H9 (cell line): ENCODE measurements around the gene YWHAQ. TPM values are rescaled to one million over a fixed set of nuclear protein-coding genes. Genes with fewer than 3 reads are reported as not detected.

ENCODE experiments used
- DNase-seq: peaks from one replicate; pipeline ENCODE4 v3.0.0-alpha.2; 2017
- H2AFZ ChIP-seq: one replicate; pipeline ENCODE4 v1.6.1; 2013; ENCODE audit warnings: mild to moderate bottlenecking, low read length, control low read depth, moderate library complexity
- H2AK5ac ChIP-seq: 2 replicates; pipeline ENCODE4 v1.6.1; 2013; ENCODE audit warnings: low read length, control low read depth, mixed read lengths; ENCODE audit not compliant: insufficient read length
- H2BK120ac ChIP-seq: one replicate; pipeline ENCODE4 v1.6.1; 2013; ENCODE audit warnings: low read depth, mild to moderate bottlenecking, low read length, control low read depth, inconsistent platforms; ENCODE audit not compliant: poor library complexity, severe bottlenecking
- H2BK12ac ChIP-seq: 2 replicates; pipeline ENCODE4 v1.6.1; 2013; ENCODE audit warnings: low read length, control low read depth, mixed read lengths, low read depth; ENCODE audit not compliant: insufficient read length
- H2BK15ac ChIP-seq: 2 replicates; pipeline ENCODE4 v1.6.1; 2013; ENCODE audit warnings: low read depth, low read length, control low read depth
- H2BK20ac ChIP-seq: one replicate; pipeline ENCODE4 v1.6.1; 2013; ENCODE audit warnings: low read depth, mild to moderate bottlenecking, low read length, control low read depth, inconsistent platforms; ENCODE audit not compliant: poor library complexity, severe bottlenecking
- H2BK5ac ChIP-seq: 2 replicates; pipeline ENCODE4 v1.6.1; 2013; ENCODE audit warnings: low read length, control low read depth, mixed read lengths; ENCODE audit not compliant: insufficient read length
- H3K14ac ChIP-seq: 2 replicates; pipeline ENCODE4 v1.6.1; 2013; ENCODE audit warnings: low read length, control low read depth; ENCODE audit not compliant: insufficient read depth
- H3K18ac ChIP-seq: 2 replicates; pipeline ENCODE4 v1.6.1; 2013; ENCODE audit warnings: low read depth, mild to moderate bottlenecking, mixed read lengths, low read length, control low read depth; ENCODE audit not compliant: insufficient read length
- H3K23ac ChIP-seq: 2 replicates; pipeline ENCODE4 v1.6.1; 2013; ENCODE audit warnings: low read length, control low read depth, mixed read lengths, low read depth; ENCODE audit not compliant: insufficient read length
- H3K23me2 ChIP-seq: 2 replicates; pipeline ENCODE4 v1.6.1; 2013; ENCODE audit warnings: low read depth, mild to moderate bottlenecking, mixed read lengths, low read length, control low read depth; ENCODE audit not compliant: insufficient read length, poor library complexity, severe bottlenecking
- H3K27ac ChIP-seq: 2 replicates; pipeline ENCODE4 v1.5.1; 2013; ENCODE audit warnings: low read length, control low read depth, mixed read lengths, low read depth; ENCODE audit not compliant: insufficient read length
- H3K27me3 ChIP-seq: 2 replicates; pipeline ENCODE4 v1.6.1; 2013; ENCODE audit warnings: low read length, control low read depth, inconsistent platforms; ENCODE audit not compliant: insufficient read depth
- H3K4ac ChIP-seq: 2 replicates; pipeline ENCODE4 v1.6.1; 2013; ENCODE audit warnings: low read depth, mild to moderate bottlenecking, control low read depth, inconsistent platforms, low read length, moderate library complexity
- H3K4me1 ChIP-seq: 2 replicates; pipeline ENCODE4 v1.6.1; 2013; ENCODE audit warnings: low read length, control low read depth, inconsistent platforms; ENCODE audit not compliant: insufficient read depth
- H3K4me2 ChIP-seq: 2 replicates; pipeline ENCODE4 v1.6.1; 2013; ENCODE audit warnings: low read length, control low read depth, mixed read lengths; ENCODE audit not compliant: insufficient read length, insufficient read depth
- H3K56ac ChIP-seq: 2 replicates; pipeline ENCODE4 v1.6.1; 2013; ENCODE audit warnings: low read depth, mild to moderate bottlenecking, mixed read lengths, low read length, control low read depth; ENCODE audit not compliant: insufficient read length
- H3K79me1 ChIP-seq: 2 replicates; pipeline ENCODE4 v1.6.1; 2013; ENCODE audit warnings: low read depth, mild to moderate bottlenecking, moderate library complexity, low read length, control low read depth, inconsistent platforms; ENCODE audit not compliant: insufficient read depth, poor library complexity, severe bottlenecking
- H3K79me2 ChIP-seq: 2 replicates; pipeline ENCODE4 v1.6.1; 2013; ENCODE audit warnings: low read length, control low read depth, inconsistent platforms; ENCODE audit not compliant: insufficient read depth
- H3K9ac ChIP-seq: 2 replicates; pipeline ENCODE4 v1.6.1; 2013; ENCODE audit warnings: low read length, control low read depth, mixed read lengths; ENCODE audit not compliant: insufficient read length; ENCODE audit errors: extremely low read depth
- H3K9me3 ChIP-seq: one replicate; pipeline ENCODE4 v1.6.1; 2013; ENCODE audit warnings: low read depth, low read length, inconsistent platforms; ENCODE audit not compliant: control insufficient read depth
- H3T11ph ChIP-seq: one replicate; pipeline ENCODE4 v1.6.1; 2013; ENCODE audit warnings: mild to moderate bottlenecking, low read length, control low read depth, inconsistent platforms
- H4K20me1 ChIP-seq: one replicate; pipeline ENCODE4 v1.6.1; 2013; ENCODE audit not compliant: control insufficient read depth, insufficient read length, insufficient read depth
- H4K5ac ChIP-seq: 2 replicates; pipeline ENCODE4 v1.6.1; 2013; ENCODE audit warnings: low read depth, mild to moderate bottlenecking, mixed read lengths, low read length, control low read depth; ENCODE audit not compliant: insufficient read length
- H4K8ac ChIP-seq: replicated peaks from 2 replicates; pipeline ENCODE4 v1.6.1; 2013; ENCODE audit warnings: low read length, control low read depth, mixed read lengths, low read depth; ENCODE audit not compliant: insufficient read length
- H4K91ac ChIP-seq: 2 replicates; pipeline ENCODE4 v1.6.1; 2013; ENCODE audit warnings: low read depth, mild to moderate bottlenecking, moderate library complexity, mixed read lengths, low read length, control low read depth; ENCODE audit not compliant: insufficient read length
- H3K27ac Mint-ChIP-seq, 3 experiments: 2 replicates in 2 of 3; 3 replicates in 1 of 3; pipeline ENCODE4 v1.8.0; 2020 to 2021; ENCODE audit warnings: mixed read lengths in 3 of 3, mild to moderate bottlenecking in 1 of 3, moderate library complexity in 1 of 3
- H3K27me3 Mint-ChIP-seq: 2 replicates; pipeline ENCODE4 v1.8.0; 2021; ENCODE audit warnings: low read depth, mild to moderate bottlenecking, moderate library complexity, mixed read lengths
- H3K36me3 Mint-ChIP-seq, 3 experiments: 2 replicates in 2 of 3; 3 replicates in 1 of 3; pipeline ENCODE4 v1.8.0; 2020 to 2021; ENCODE audit warnings: low read depth in 3 of 3, mixed read lengths in 3 of 3; ENCODE audit not compliant: insufficient read depth in 1 of 3
- H3K4me1 Mint-ChIP-seq, 2 experiments: 2 replicates each; pipeline ENCODE4 v1.8.0; 2020; ENCODE audit warnings: mixed read lengths in 2 of 2
- H3K4me3 Mint-ChIP-seq, 2 experiments: 2 replicates in 1 of 2; 3 replicates in 1 of 2; pipeline ENCODE4 v1.8.0; 2020 to 2021; ENCODE audit warnings: mild to moderate bottlenecking in 2 of 2, mixed read lengths in 2 of 2, moderate library complexity in 1 of 2
- H3K9me3 Mint-ChIP-seq, 2 experiments: 2 replicates in 1 of 2; 3 replicates in 1 of 2; pipeline ENCODE4 v1.8.0; 2020; ENCODE audit warnings: mild to moderate bottlenecking in 2 of 2, mixed read lengths in 2 of 2, moderate library complexity in 1 of 2
- WGBS: extraction: QIAGEN DNeasy Blood & Tissue Kit; methylation state at CpG from one replicate; pipeline ENCODE4 v1.1.7; 2013; ENCODE audit warnings: missing lambda C conversion rate, low lambda C conversion rate, mixed read lengths; ENCODE audit not compliant: insufficient read length; ENCODE audit errors: extremely low coverage; 5-methylcytosine and 5-hydroxymethylcytosine counted together
- total RNA-seq: library from RNA; stranded (reverse); gene quantifications from 2 replicates; pipeline ENCODE4 v1.2.1, GENCODE V29; 2021
- TF ChIP-seq, protein P1 (sequence below): fragments of 200-600 bp; sonication (generic); conservative IDR thresholded peaks from 3 replicates; pipeline ENCODE4 v1.8.0; 2021; ENCODE audit warnings: antibody characterized with exemption, mild to moderate bottlenecking

YWHAQ gene
- total RNA-seq, 1 experiment from 2014 or later = 374 TPM

- H3K4me1 ChIP-seq = no peaks in the 10 kb centered on the region
- no peak overlapping the region for H2BK15ac ChIP-seq
- H3T11ph ChIP-seq = no peak overlapping the region
- Mint-ChIP-seq H3K4me3 (no peak overlapping the region), H3K27me3 (no peaks in the 10 kb centered on the region), H3K4me1 (no peaks in the 10 kb centered on the region), H3K36me3 (no peaks in the 10 kb centered on the region), H3K9me3 (no peaks in the 10 kb centered on the region), H3K27ac (no peak overlapping the region; a peak in 1 of 7 replicates)
- no peak overlapping the region for H2AK5ac ChIP-seq
- no peak overlapping the region for H4K8ac ChIP-seq
- H2AFZ ChIP-seq = no peak overlapping the region
- H3K9ac ChIP-seq = no peak overlapping the region
- H2BK12ac ChIP-seq = peak overlapping the region; percentile 93
- H3K79me1 ChIP-seq = no peaks in the 10 kb centered on the region
- H3K18ac ChIP-seq = no peak overlapping the region
- no peak overlapping the region for H3K27ac ChIP-seq
- H2BK20ac ChIP-seq = no peak overlapping the region
- no peak overlapping the region for H4K91ac ChIP-seq
- H3K4ac ChIP-seq = no peak overlapping the region
- H3K23me2 ChIP-seq = no peaks in the 10 kb centered on the region
- WGBS = no CpG with 5 or more reads among the region's 4 CpGs
- H4K5ac ChIP-seq = no peak overlapping the region
- H4K20me1 ChIP-seq = no peaks in the 10 kb centered on the region
- H3K4me2 ChIP-seq = no peak overlapping the region
- TF ChIP-seq, protein P1, sequence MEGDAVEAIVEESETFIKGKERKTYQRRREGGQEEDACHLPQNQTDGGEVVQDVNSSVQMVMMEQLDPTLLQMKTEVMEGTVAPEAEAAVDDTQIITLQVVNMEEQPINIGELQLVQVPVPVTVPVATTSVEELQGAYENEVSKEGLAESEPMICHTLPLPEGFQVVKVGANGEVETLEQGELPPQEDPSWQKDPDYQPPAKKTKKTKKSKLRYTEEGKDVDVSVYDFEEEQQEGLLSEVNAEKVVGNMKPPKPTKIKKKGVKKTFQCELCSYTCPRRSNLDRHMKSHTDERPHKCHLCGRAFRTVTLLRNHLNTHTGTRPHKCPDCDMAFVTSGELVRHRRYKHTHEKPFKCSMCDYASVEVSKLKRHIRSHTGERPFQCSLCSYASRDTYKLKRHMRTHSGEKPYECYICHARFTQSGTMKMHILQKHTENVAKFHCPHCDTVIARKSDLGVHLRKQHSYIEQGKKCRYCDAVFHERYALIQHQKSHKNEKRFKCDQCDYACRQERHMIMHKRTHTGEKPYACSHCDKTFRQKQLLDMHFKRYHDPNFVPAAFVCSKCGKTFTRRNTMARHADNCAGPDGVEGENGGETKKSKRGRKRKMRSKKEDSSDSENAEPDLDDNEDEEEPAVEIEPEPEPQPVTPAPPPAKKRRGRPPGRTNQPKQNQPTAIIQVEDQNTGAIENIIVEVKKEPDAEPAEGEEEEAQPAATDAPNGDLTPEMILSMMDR = no peak
- H3K79me2 ChIP-seq = no peaks in the 10 kb centered on the region
- no peaks in the 10 kb centered on the region for H3K9me3 ChIP-seq
- H3K27me3 ChIP-seq = no peaks in the 10 kb centered on the region
- H3K23ac ChIP-seq = no peak overlapping the region
- no peak overlapping the region for H3K56ac ChIP-seq
- H2BK5ac ChIP-seq = no peak overlapping the region
- H2BK120ac ChIP-seq = no peak overlapping the region
- no peak for DNase-seq
- no peak overlapping the region for H3K14ac ChIP-seq
Observed at GRCh38 chr2:9570182-9571060, 60.4 kb downstream of the YWHAQ start.
